NCI-H345 treated with DMSO at 0.1 percent for 48 hours (cell line): ENCODE data around the gene LAMP2.

Experiments
- DNase-seq: peaks from one replicate; lab custom pipeline; 2025; ENCODE audit not compliant: unreplicated experiment; lab: John Stamatoyannopoulos, UW

The LAMP2 gene

GRCh38 chrX:120457766-120458180 is 11.3 kb downstream of the LAMP2 start:
- no peak for DNase-seq

GRCh38 chrX:120456973-120457372 is 12.1 kb downstream of the LAMP2 start:
- no peak for DNase-seq

DNA sequence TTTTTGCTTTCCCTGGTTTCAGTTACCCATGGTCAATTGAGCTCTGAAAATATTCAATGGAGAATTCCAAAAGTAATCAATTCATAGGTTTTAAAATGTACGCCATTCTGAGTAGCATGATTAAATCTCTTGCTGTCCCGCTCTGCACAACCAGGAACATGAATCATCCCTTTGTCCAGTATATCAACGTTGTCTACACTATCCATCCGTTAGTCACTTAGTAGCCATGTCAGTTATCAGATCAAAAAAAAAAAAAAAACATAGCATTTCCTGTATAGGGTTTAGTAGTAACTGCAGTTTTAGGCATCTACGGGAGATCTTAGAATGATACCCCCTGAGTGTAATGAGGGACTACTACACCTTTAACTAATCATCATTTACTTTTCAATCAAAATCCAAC is 15.1 kb downstream of the LAMP2 start:
- DNase-seq: no peak

GRCh38 chrX:120452131-120452530 is 17.0 kb downstream of the LAMP2 start:
- no peak for DNase-seq

- DNase-seq: no peak
Measured at GRCh38 chrX:120450163-120450562, 18.9 kb downstream of the LAMP2 start.

DNA sequence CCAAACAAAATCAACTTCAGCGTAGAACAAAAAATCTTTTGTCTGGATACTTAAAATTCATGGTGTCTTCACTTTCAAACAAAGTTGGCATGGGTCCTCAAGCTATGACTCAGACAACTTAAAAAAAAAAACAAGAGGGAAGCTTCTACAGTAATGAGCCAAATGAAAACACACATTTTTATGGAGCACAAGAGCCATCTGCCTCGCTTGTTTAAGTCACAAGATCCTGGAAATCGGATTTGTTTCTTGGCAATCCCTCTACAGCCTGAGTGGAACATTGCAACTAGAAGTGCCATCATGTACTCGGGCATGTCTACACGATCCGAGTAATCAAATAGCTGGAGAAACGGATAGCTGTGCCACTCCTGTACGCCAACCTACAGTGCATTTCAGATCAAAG is 22.6 kb downstream of the LAMP2 start:
- no peak for DNase-seq

DNA sequence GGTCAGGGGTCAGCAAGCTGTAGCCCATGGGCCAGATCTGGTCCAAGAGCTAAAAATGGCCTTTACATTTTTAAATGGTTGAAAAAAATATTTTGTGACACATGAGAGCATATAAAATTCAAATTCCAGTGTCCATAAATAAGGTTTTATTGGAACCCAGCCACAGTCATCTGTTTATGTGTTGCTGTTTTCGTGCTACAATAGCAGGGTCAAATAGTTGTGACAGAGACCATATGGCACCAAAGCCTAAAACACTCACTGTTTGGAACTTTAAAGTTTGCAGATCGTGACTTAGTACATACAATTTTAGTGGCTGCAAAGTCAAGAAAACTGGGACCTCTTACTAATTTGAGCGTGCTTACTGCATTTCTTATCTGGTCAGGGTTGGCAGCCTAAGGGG is 29.2 kb downstream of the LAMP2 start:
- no peak for DNase-seq

GRCh38 chrX:120429776-120430540 is 39.1 kb downstream of the LAMP2 start:
- no peak for DNase-seq

GRCh38 chrX:120428309-120428708 is 40.8 kb downstream of the LAMP2 start:
- DNase-seq: no peak

- no peak for DNase-seq
Measured at GRCh38 chrX:120426599-120426998, 42.5 kb downstream of the LAMP2 start.

DNA sequence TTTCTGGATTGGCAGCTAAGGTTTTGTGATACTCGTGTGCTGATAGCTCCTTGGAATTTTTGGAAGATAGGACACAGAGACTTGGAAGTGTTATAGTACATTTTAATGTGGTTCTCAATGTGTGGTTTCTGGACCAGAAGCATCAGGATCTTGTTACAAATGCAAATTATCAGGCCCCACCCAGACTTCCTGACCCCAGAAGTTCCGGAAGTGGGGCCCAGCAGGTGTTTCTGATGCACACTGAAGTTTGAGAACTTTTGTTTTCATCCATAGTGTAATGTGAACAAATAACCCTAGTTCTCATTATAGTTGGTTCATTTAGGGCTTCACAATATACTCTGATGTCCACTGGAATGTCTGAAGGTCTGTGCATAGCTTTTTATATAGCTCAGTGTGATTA is 49.6 kb downstream of the LAMP2 start:
- DNase-seq: no peak

- no peak for DNase-seq
Measured at GRCh38 chrX:120408168-120408567, 60.9 kb downstream of the LAMP2 start.

DNA sequence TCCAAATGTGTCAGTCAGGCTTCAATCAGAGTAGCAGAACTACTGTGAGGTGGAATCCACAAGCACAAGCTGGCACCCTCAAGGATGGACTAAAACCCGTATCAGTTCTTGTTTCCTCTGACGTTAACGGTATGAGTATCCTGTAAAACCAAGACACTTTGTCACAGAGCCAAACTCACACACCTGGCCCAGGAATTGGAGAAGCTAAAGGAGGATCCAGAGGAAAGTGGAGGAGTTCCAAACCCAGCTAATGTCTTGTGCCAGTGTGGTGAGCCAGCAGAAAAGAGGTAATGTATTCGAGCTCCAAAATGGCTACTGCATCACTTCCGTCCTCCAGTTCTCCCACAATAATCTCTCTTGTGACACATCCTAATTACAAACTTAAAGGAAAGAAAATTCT is 62.5 kb downstream of the LAMP2 start:
- no peak for DNase-seq

GRCh38 chrX:120402369-120402768 is 66.7 kb downstream of the LAMP2 start:
- no peak for DNase-seq

GRCh38 chrX:120401301-120401700 is 67.8 kb downstream of the LAMP2 start:
- no peak for DNase-seq

DNA sequence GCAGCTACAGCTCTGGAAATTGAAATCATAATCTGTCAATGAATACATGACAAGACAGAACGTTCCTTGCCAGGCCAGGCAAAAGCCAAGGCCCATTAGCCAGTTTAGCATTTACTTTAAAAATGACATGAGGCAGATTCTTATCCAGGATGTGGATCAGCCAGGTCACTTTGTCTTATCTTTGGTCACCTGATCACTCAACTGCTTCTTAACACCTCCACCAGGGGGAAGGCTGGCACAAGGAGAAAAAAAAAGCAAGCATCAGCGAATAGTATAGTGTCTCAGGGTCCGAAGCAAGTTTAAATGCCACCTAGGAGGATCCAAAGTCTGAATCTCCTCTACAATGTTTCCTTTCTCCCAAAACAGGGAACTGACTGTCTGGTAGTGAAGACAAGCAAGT is 88.4 kb downstream of the LAMP2 start:
- no peak for DNase-seq

- no peak for DNase-seq
Measured at GRCh38 chrX:120379937-120380681, 89.0 kb downstream of the LAMP2 start.

GRCh38 chrX:120378570-120378969 is 90.5 kb downstream of the LAMP2 start:
- DNase-seq: no peak
